ENCODE measurements around the gene ABCB9. TPM values are rescaled to one million over a fixed set of nuclear protein-coding genes. Genes with fewer than 3 reads are reported as not detected.

ABCB9 gene
- total RNA-seq = 11.0 and 13.8 TPM in 2 replicates

GRCh38 chr12:122965851-122966742, at the start of gene ABCB9:
TSS of gene ABCB9 (minus strand) at chr12:122966463. CDS start at chr12:122960235, 6,228 bp downstream.

GRCh38 chr12:122980183-122981035, 14.1 kb upstream of the ABCB9 start, which contains the start of gene ARL6IP4:
TSS of gene ARL6IP4 (plus strand) at chr12:122980681. CDS start at chr12:122981140, 459 bp downstream.

GRCh38 chr12:122974892-122975789, 8.9 kb upstream of the ABCB9 start, which contains the start of gene OGFOD2:
TSS of gene OGFOD2 (plus strand) at chr12:122975244. CDS start at chr12:122975252, 8 bp downstream.

GRCh38 chr12:122895704-122896636, 70.3 kb downstream of the ABCB9 start, which contains the start of gene VPS37B:
TSS of gene VPS37B (minus strand) at chr12:122896124. CDS start at chr12:122896062, 62 bp downstream.

Other genes with a start within 250 kb of the ABCB9 start
- not detected in 2 replicates for gene HCAR3, start 249.7 kb downstream of the ABCB9 start, total RNA-seq
- 0.19 and 0.56 TPM in 2 replicates for gene HCAR1, start 235.6 kb downstream of the ABCB9 start, total RNA-seq
- 29.9 and 39.3 TPM in 2 replicates for gene DENR, start 213.6 kb downstream of the ABCB9 start, total RNA-seq
- 0.77 and 2.8 TPM in 2 replicates for gene CCDC62, start 191.9 kb downstream of the ABCB9 start, total RNA-seq
- 9.9 and 12.7 TPM in 2 replicates for gene HIP1R, start 131.0 kb downstream of the ABCB9 start, total RNA-seq
- 9.3 and 15.7 TPM in 2 replicates for gene VPS37B, start 70.3 kb downstream of the ABCB9 start, total RNA-seq
- 9.0 and 9.6 TPM in 2 replicates for gene OGFOD2, start 8.8 kb upstream of the ABCB9 start, total RNA-seq
- 101 and 234 TPM in 2 replicates for gene ARL6IP4, start 14.2 kb upstream of the ABCB9 start, total RNA-seq
- gene PITPNM2, start 184.6 kb upstream of the ABCB9 start, total RNA-seq = 2.0 and 3.5 TPM in 2 replicates

Measured in regular cardiac myocyte (primary cell).